Measurements from ENCODE around the gene TMPRSS13. TPM values are rescaled to one million over a fixed set of nuclear protein-coding genes. Genes with fewer than 3 reads are reported as not detected.

Gene TMPRSS13
- total RNA-seq, 4 donors from 2014 or later: not detected

Other genes with a start within 250 kb of the TMPRSS13 start
- 1 to 10 TPM in 2 of 4 donors, under 1 TPM in 2; 0.50 to 5.8 (median 1.2) TPM for gene DSCAML1, start 132.2 kb downstream of the TMPRSS13 start, total RNA-seq
- 1 to 10 TPM in 3 of 4 donors, under 1 TPM in 1; 0.52 to 5.8 (median 3.7) TPM for gene FXYD2, start 104.7 kb downstream of the TMPRSS13 start, total RNA-seq
- 100 to 1,000 TPM in 2 of 4 donors, 10 to 100 TPM in 2; 78.9 to 105 (median 91.5) TPM for gene FXYD6, start 52.7 kb downstream of the TMPRSS13 start, total RNA-seq
- 10 to 100 TPM; 14.3 to 34.9 (median 20.9) TPM for gene IL10RA, start 57.0 kb upstream of the TMPRSS13 start, total RNA-seq
- under 1 TPM in 3 of 4 donors, not detected in 1; 0.17 to 0.33 (median 0.26) TPM for gene TMPRSS4, start 147.7 kb upstream of the TMPRSS13 start, total RNA-seq
- not detected for gene SMIM35, start 157.6 kb upstream of the TMPRSS13 start, total RNA-seq
- 1 to 10 TPM; 3.7 to 8.4 (median 4.4) TPM for gene SCN4B, start 223.4 kb upstream of the TMPRSS13 start, total RNA-seq
- gene SCN2B, start 247.2 kb upstream of the TMPRSS13 start, total RNA-seq: 1 to 10 TPM in 1 of 4 donors, under 1 TPM in 3; 0.42 to 1.2 (median 0.67) TPM